GM18505 (cell line): Measurements from ENCODE around the gene TRIP4.

Experiments
- ATAC-seq: cut with Tn5 transposase; IDR thresholded peaks from one replicate; pipeline ENCODE4 v1.9.1; 2021; ENCODE audit not compliant: unreplicated experiment
- POLR2A ChIP-seq: IDR thresholded peaks from 4 replicates; pipeline ENCODE4 v1.6.1; 2011; ENCODE audit warnings: borderline replicate concordance; ENCODE audit not compliant: insufficient read depth, insufficient read length; ENCODE audit errors: extremely low read depth

TRIP4 gene

GRCh38 chr15:64444836-64445235 lies 57.2 kb downstream of the TRIP4 start:
- ATAC-seq, result no peak
- no peak for TF ChIP-seq POLR2A

- no peak for ATAC-seq
- no peak for TF ChIP-seq POLR2A
Observed at GRCh38 chr15:64447536-64448315, 60.1 kb downstream of the TRIP4 start.

- TF ChIP-seq POLR2A, result no peak
- no peak for ATAC-seq
Observed at GRCh38 chr15:64452988-64453688, 65.5 kb downstream of the TRIP4 start.

- no peak for ATAC-seq
- TF ChIP-seq POLR2A, result no peak
Observed at GRCh38 chr15:64453689-64454037, 66.0 kb downstream of the TRIP4 start.

GRCh38 chr15:64454282-64454681 lies 66.6 kb downstream of the TRIP4 start:
- ATAC-seq, result no peak
- TF ChIP-seq POLR2A, result no peak

GRCh38 chr15:64455961-64456371 lies 68.3 kb downstream of the TRIP4 start:
- TF ChIP-seq POLR2A, result no peak
- no peak for ATAC-seq

GRCh38 chr15:64456634-64457108 lies 69.0 kb downstream of the TRIP4 start:
- no peak for TF ChIP-seq POLR2A
- no peak for ATAC-seq

GRCh38 chr15:64459066-64459781 lies 71.6 kb downstream of the TRIP4 start:
- ATAC-seq, result no peak
- TF ChIP-seq POLR2A, result no peak

- TF ChIP-seq POLR2A, result peak; percentile 51
- peak; percentile 52 for ATAC-seq
Observed at GRCh38 chr15:64460206-64460723, 72.6 kb downstream of the TRIP4 start, which contains the start of gene ZNF609. TSS of gene ZNF609 (plus strand) at chr15:64460578. CDS start at chr15:64499420, 38,842 bp downstream.

GRCh38 chr15:64460724-64461720 lies 73.4 kb downstream of the TRIP4 start:
- no peak for TF ChIP-seq POLR2A
- peak; percentile 22 for ATAC-seq

GRCh38 chr15:64461721-64462162 lies 74.1 kb downstream of the TRIP4 start:
- TF ChIP-seq POLR2A, result no peak
- ATAC-seq, result no peak

GRCh38 chr15:64462492-64462891 lies 74.9 kb downstream of the TRIP4 start:
- ATAC-seq, result no peak
- no peak for TF ChIP-seq POLR2A
